ENCODE data around the gene KIT.
"Not testable (repeated sequence)": the region's sequence is repeated elsewhere in the genome, so short reads cannot be mapped to it uniquely, and the experiment has no call there.

The KIT gene

DNA sequence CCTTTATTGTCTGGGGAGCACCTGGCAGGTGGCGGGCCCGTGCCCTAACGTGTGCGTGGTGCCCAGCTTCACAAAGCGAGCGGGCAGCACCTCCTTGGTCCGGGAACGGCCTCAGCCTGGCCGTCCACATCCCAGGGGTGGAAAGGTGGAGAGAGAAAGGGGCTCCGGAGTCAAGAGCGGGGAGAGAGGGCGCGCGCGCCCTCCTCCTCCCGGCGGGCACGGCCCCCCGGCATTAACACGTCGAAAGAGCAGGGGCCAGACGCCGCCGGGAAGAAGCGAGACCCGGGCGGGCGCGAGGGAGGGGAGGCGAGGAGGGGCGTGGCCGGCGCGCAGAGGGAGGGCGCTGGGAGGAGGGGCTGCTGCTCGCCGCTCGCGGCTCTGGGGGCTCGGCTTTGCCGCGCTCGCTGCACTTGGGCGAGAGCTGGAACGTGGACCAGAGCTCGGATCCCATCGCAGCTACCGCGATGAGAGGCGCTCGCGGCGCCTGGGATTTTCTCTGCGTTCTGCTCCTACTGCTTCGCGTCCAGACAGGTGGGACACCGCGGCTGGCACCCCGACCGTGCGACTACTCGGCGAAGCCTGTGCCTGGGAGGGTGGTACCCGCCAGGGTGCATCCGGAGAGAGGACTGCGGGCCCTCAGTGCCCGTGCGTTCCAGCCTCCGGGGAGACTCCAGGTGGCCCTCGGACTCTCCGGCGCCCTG lies at the start of gene KIT:
Gene KIT (plus strand): TSS at position 407 of the 701 bp plus-strand sequence. CDS start 58 bp downstream, at position 465.
- peak; percentile 85 for DNase-seq

- DNase-seq = no peak
These were observed 48.4 kb upstream of the KIT start for GRCh38 chr4:54609310-54609709.

DNA sequence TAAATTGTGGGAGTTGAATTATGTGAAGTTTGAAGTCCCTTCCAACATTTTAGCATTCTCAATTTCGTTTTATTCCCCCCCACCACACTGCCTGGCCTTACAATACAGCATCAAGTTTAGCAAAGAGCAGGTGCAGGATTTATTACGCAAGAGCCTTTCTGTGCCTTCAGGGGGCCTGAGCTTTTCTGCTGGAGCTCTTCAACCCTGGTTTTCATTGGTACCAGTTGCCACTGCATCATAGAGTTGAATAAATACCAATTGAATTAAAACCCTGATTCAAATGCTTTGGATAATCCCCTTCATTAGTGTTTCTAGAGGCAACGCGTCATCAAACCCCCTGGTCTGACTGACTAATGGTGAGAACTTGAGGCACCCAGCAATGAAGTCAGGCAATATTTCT lies 43.6 kb upstream of the KIT start:
- no peak for DNase-seq

- no peak for DNase-seq
These were observed 37.0 kb upstream of the KIT start for GRCh38 chr4:54620773-54621172.

DNA sequence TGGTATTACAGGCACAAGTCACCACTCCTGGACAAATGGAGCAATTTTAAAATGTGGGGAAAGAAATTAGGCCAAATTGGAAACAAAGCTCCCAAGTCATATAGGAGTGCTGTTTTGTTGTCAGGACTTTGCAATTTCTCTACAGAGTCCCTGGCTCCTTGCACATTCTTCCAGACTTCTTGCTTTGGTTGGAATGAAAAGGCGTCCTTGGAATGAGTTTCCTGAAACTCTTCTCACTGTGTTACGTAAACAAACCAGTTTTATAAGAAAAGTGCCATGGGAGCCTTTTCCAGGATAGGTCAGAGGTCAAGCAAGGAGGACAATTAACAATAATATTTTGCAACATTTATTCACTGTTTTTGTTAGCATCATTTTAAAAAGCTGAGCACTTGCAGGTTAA lies 32.4 kb upstream of the KIT start:
- no peak for DNase-seq

DNA sequence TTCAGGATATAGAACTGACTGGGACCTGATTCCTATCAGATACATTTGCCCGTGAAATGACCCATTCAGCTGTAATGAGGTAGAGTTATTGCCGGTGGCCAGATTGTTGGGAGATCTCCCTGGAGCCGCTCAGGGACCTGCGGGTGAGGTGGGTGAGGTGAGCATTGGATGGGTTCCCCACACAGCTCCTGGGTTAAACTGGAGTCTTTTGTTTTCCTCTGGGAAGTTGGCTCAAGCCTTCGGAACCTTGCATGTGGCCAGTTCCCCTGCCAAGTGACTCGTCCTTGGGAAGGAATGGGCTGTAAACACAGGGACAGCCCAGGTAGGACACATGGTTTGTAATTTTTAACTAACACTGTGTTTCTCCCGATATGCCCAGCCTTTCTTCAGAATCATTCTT lies 31.6 kb upstream of the KIT start:
- DNase-seq = no peak

DNA sequence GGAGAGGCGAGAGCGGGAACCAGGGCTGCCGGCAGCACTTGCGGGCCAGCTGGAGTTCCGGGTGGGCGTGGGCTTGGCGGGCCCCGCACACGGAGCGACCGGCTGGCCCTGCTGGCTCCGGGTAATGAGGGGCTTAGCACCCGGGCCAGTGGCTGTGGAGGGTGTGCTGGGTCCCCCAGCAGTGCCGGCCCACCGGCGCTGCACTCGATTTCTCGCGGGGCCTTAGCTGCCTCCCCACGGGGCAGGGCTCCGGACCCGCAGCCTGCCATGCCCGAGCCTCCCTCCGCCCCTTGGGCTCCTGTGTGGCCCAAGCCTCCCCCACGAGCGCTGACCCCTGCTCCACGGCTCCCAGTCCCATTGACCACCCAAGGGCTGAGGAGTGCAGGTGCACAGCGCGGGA lies 25.2 kb upstream of the KIT start:
- no peak for DNase-seq

- DNase-seq = not testable (repeated sequence)
These were observed 24.5 kb upstream of the KIT start for GRCh38 chr4:54633102-54633740.

GRCh38 chr4:54635318-54635717 lies 22.4 kb upstream of the KIT start:
- DNase-seq = no peak

DNA sequence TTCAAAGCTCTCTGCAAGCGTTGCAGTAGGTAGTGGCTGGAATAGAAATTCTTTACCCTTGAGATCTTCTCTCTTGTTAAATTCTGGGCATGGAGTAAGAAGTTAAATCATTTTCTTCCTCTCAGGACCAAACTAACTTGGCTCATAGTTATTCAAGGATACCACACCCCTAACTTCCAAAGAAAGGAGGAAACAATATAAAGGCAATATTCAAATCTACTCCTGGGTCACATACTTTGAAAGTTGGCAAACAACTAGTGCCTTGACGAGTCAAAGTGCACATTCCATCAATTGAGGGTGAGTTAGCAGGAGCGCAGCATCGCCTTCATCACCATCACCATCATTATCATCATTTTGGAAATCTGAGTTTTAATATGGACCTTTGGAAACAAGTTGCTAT lies 20.4 kb upstream of the KIT start:
- DNase-seq = no peak

- DNase-seq = not testable (repeated sequence)
These were observed 16.7 kb upstream of the KIT start for GRCh38 chr4:54641101-54641500.

DNA sequence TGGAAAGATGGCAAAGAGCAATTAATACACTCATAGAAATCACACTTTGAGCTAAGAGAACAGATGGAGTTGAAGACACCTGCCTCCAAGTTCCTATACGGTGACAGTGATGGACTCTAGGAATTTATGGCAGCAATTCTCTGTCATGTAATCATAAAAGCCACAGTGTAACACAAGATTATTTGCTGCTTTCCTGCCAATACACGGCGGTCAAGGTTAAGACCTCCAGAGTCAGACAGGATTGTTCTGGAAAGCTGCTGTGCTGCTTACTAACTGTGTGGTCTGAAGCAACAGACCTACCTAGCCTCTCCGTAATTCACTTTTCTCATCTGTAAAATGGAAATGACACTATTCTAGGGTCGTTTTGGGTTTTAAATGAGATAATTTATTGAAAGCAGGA lies 14.6 kb upstream of the KIT start:
- DNase-seq = no peak

DNA sequence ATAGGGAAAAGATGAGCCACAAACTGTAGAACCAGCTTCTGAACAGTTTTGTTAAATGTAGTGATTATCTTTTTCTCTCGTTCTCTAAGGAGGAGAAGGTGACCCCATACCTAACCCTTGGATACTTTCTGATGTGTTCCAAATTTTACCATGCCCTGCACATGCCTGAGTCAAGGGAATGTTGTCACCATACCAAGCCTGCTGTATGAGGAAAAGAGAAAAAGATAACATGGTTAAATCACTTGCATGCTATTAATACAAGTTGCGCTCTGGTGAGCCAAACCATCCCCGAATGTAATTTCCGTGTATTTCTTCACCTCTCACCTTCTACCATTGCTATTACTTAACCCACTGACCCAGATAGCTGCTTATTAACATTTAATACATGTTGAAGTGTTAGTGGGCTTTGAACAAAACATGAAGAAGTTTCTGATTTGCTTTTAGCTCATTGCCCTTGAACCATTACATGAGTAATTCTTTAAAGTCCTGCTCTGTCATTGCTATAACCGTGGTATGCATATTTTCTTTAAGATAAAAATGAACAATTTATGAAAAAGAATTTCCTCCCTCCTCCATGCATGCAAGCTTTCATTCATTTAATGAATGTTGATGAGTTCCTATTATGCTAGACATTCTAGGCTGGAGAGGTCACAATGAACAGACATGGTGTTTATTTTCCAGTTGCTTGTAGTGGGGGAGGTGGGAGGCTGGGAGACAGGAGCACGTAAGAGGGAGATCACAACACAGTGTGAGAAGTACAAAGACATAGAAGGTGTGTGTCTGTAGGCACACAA lies 13.6 kb upstream of the KIT start:
- no peak for DNase-seq

DNA sequence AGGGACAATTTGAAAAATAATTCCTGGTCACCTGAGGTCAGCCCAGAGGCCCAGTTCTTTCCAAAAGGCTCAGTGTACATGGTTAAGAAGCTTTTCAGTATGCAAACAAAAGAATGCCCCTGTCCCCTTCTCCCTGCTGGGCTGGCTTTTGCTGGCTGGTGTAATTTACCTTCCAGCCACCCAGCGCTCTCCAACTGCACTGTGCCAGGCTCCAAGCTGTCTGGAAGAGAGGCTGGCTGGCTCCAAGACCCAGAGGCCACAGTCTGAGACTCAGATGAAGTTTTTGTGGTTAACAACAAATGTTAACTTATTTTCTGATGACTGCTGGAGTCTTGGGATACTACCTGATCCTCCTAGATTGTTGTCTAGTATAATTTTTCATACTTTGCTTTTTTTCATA lies 11.9 kb upstream of the KIT start:
- DNase-seq = no peak

GRCh38 chr4:54647070-54647469 lies 10.7 kb upstream of the KIT start:
- no peak for DNase-seq

GRCh38 chr4:54651050-54651449 lies 6.7 kb upstream of the KIT start:
- no peak for DNase-seq

- no peak for DNase-seq
These were observed 3.0 kb upstream of the KIT start for GRCh38 chr4:54654753-54655152.

- peak; percentile 79 for DNase-seq
These were observed 589 bp upstream of the KIT start for GRCh38 chr4:54657185-54657550.

DNA sequence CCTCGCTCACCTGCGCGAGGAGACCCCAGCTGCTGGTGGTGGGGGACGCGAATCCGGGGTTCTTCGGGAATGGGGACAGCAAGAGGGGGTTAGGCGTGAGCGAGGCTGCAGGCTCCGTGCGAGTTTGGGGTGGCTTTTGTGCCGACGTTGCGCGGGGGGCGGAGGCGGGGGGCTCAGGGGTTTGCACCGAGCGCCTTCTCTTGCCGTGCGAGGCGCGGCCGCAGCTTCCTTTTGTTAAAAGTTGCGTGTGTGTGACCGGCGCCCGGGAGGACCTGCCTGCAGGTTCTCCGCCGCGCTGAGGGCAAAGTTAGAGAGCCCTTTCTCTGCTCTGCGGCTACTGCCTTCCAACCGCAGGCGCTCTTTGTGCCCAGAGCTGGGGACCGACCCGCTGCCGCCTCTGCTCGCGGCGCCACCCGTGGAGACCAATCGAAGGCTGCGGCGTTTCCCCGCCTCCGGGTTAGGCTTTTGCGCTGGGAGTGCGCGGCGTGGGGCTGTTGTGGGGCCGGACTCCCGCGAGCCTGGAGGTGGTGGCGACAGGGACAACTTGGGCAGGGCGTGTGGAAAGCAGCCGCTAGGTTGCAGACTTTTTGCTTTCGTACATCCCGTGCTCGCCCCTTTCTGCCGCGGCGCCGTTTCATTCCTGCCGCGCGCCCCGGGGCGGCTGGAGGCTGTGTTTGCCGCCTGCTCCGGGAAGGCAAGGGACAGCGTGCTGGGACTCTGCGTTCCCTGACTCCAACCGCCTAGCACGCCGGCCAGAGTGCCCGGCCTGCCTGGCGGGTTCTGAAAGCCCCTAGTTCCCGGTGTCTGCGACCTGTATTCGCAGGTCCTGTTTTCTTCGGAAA lies 716 bp downstream of the KIT start:
- DNase-seq = peak; percentile 64

GRCh38 chr4:54659313-54659712 lies 1.6 kb downstream of the KIT start:
- DNase-seq = no peak

GRCh38 chr4:54659749-54660535 lies 2.2 kb downstream of the KIT start:
- DNase-seq = no peak

- DNase-seq = no peak
These were observed 2.8 kb downstream of the KIT start for GRCh38 chr4:54660591-54660990.
